NT2/D1 (cell line): ENCODE data around the gene KDM1B.

Source experiments
- DNase-seq: peaks from one replicate; pipeline ENCODE4 v3.0.0-alpha.2; 2011; ENCODE audit warnings: low read depth, low spot score
- H3K27me3 ChIP-seq: 2 replicates; pipeline ENCODE4 v1.6.0; 2011; ENCODE audit warnings: mild to moderate bottlenecking; ENCODE audit not compliant: insufficient read length, insufficient read depth
- H3K36me3 ChIP-seq: 2 replicates; pipeline ENCODE4 v1.6.1; 2011; ENCODE audit warnings: mild to moderate bottlenecking, low read length, mixed read lengths; ENCODE audit not compliant: insufficient read depth, insufficient read length
- H3K4me1 ChIP-seq: 2 replicates; pipeline ENCODE4 v1.5.1; 2011; ENCODE audit not compliant: insufficient read depth, insufficient read length
- H3K4me3 ChIP-seq: 2 replicates; pipeline ENCODE4 v1.5.1; 2011; ENCODE audit warnings: low read depth; ENCODE audit not compliant: insufficient read length
- H3K9ac ChIP-seq: 2 replicates; pipeline ENCODE4 v1.6.0; 2011; ENCODE audit warnings: low read depth; ENCODE audit not compliant: insufficient read length
- H3K9me3 ChIP-seq: 2 replicates; pipeline ENCODE4 v1.5.1; 2011; ENCODE audit warnings: mild to moderate bottlenecking, low read length; ENCODE audit not compliant: insufficient read depth
- SUZ12 ChIP-seq: IDR thresholded peaks from 2 replicates; pipeline ENCODE4 v1.6.1; 2011; ENCODE audit not compliant: insufficient read length, insufficient read depth; ENCODE audit errors: extremely low read depth
- YY1 ChIP-seq: IDR thresholded peaks from 2 replicates; pipeline ENCODE4 v1.6.1; 2011; ENCODE audit not compliant: insufficient read length, insufficient read depth
- ZNF274 ChIP-seq: IDR thresholded peaks from 2 replicates; pipeline ENCODE4 v1.6.1; 2011; ENCODE audit warnings: mild to moderate bottlenecking, low read depth, low read length

The KDM1B gene

DNA sequence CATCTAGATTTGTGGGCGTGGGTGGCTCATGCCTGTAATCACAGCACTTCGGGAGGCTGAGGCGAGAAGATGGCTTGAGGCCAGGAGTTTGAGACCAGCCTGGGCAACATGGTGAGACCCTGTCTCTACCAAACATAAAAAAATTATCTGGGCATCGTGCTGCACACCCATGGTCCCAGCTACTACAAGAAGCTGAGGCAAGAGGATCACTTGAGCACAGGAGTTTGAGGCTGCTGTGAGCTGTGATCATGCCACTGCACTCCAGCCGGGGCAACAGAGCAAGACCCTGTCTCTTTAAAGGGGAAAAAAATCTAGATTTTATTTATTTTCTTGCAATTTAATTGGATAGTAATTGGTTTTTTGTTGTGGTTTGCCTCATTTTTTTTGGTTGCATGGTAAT is 55.5 kb downstream of the KDM1B start:
- Histone ChIP-seq H3K9me3 (no peaks in the 10 kb centered on the region), H3K36me3 (peaks cover 18% of the 10 kb centered on the region), H3K9ac (no peak overlapping the region), H3K4me3 (no peak overlapping the region), H3K4me1 (no peaks in the 10 kb centered on the region), H3K27me3 (no peaks in the 10 kb centered on the region)
- TF ChIP-seq YY1 (no peak), SUZ12 (no peak), ZNF274 (no peak)
- DNase-seq = no peak

GRCh38 chr6:18211338-18211737 is 56.1 kb downstream of the KDM1B start:
- DNase-seq = no peak
- H3K9me3 ChIP-seq = no peaks in the 10 kb centered on the region
- no peaks in the 10 kb centered on the region for H3K4me1 ChIP-seq
- peaks cover 18% of the 10 kb centered on the region for H3K36me3 ChIP-seq
- no peak overlapping the region for H3K9ac ChIP-seq
- no peak overlapping the region for H3K4me3 ChIP-seq
- no peaks in the 10 kb centered on the region for H3K27me3 ChIP-seq
- TF ChIP-seq SUZ12 = no peak
- no peak for TF ChIP-seq YY1
- TF ChIP-seq ZNF274 = no peak

- TF ChIP-seq YY1 (no peak), ZNF274 (no peak), SUZ12 (no peak)
- no peak for DNase-seq
- H3K36me3 ChIP-seq = peaks cover 18% of the 10 kb centered on the region
- H3K4me1 ChIP-seq = no peaks in the 10 kb centered on the region
- H3K9me3 ChIP-seq = no peaks in the 10 kb centered on the region
- no peaks in the 10 kb centered on the region for H3K27me3 ChIP-seq
- no peak overlapping the region for H3K4me3 ChIP-seq
- H3K9ac ChIP-seq = no peak overlapping the region
These were observed 57.0 kb downstream of the KDM1B start for GRCh38 chr6:18212231-18212630.

DNA sequence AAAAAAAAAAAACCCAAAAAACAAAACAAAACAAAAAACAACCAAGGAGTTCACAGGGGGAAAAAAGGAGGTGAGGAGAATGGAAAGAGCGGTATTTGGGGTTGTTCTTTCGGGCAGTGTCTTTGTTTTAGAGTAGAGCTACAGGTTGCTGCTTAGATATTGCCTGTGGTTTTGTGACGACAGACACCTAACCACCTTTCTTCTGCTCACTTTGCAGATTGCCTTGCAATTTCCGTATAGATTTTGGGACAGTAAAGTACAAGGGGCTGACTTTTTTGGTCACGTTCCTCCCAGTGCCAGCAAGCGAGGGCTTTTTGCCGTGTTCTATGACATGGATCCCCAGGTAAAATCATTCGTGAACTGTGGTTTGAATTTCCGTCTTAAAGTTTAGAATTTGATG is 58.2 kb downstream of the KDM1B start:
- Histone ChIP-seq H3K4me3 (no peak overlapping the region), H3K9ac (no peak overlapping the region), H3K27me3 (no peaks in the 10 kb centered on the region), H3K9me3 (no peaks in the 10 kb centered on the region), H3K4me1 (no peaks in the 10 kb centered on the region), H3K36me3 (peaks cover 11% of the 10 kb centered on the region)
- DNase-seq = no peak
- no peak for TF ChIP-seq YY1
- no peak for TF ChIP-seq SUZ12
- TF ChIP-seq ZNF274 = no peak

DNA sequence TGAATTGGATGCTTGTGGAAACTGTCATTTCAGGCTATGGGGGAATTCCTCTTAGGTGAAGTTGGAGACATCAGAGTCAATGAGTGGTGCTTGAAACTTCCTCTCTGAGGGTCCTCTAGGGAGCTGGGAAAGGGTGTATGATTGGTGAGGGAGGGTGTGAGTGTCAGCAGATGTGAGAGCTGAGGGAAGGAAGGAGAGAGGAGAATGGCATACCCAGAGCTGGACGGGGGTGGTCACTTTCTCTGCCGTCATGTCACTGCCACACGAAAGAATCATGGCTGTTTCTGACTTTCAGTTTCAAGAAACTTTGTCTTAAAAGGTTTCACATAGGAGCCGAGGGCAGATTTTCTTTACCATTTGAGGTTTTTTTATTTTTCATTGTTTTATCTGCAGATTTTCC is 58.8 kb downstream of the KDM1B start:
- no peaks in the 10 kb centered on the region for H3K4me1 ChIP-seq
- H3K36me3 ChIP-seq = peaks cover 11% of the 10 kb centered on the region
- no peak overlapping the region for H3K9ac ChIP-seq

DNA sequence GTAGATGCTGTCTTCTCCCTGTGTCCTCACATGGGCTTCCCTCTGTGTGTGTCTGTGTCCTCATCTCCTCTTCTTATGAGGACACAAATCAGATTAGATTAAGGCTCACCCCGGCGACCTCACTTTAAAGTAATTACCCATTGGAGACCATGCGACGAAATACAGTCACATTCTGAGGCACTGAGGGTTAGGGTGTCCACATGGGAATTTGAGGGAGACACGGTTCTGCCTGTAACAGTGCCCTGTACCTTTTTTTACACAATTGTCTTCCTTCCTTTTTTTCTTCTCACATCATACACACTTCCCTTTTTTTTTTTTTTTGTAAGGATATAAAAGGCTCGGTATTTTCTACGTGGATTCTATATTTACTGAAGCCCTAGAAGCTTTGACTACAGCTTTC is 60.2 kb downstream of the KDM1B start:
- no peak for DNase-seq
- Histone ChIP-seq H3K36me3 (peaks cover 12% of the 10 kb centered on the region), H3K4me3 (no peak overlapping the region)

More for the DNA sequence above, 58.8 kb downstream of the KDM1B start:
- TF ChIP-seq ZNF274 (no peak), YY1 (no peak), SUZ12 (no peak)
- no peak overlapping the region for H3K4me3 ChIP-seq
- no peak for DNase-seq
- H3K27me3 ChIP-seq = no peaks in the 10 kb centered on the region
- H3K9me3 ChIP-seq = no peaks in the 10 kb centered on the region

DNA sequence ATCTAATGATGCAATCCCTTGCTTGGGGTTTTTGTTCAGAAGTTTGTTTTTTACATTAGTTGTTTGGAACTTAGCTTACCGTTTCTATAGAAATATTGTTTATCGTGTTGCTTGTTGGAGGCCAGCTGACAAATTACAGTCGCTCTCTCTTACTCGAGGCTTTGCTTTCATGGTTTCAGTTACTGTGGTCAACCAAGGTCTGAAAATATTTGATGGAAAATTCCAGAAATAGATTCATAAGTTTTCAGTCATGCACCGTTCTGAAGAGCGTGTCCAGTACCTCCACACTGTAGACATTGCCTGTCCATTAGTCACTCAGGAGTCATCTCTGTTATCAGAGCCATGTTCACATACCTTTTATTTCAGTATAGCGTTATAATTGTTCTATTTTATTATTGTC is 61.2 kb downstream of the KDM1B start:
- TF ChIP-seq ZNF274 = no peak
- TF ChIP-seq YY1 = no peak
- TF ChIP-seq SUZ12 = no peak
- Histone ChIP-seq H3K36me3 (peaks cover 14% of the 10 kb centered on the region), H3K4me1 (no peaks in the 10 kb centered on the region), H3K9me3 (no peaks in the 10 kb centered on the region), H3K4me3 (no peak overlapping the region), H3K9ac (no peak overlapping the region), H3K27me3 (no peaks in the 10 kb centered on the region)
- no peak for DNase-seq

More for the DNA sequence above, 60.2 kb downstream of the KDM1B start:
- no peak for TF ChIP-seq YY1
- no peak for TF ChIP-seq SUZ12
- no peak for TF ChIP-seq ZNF274
- Histone ChIP-seq H3K9ac (no peak overlapping the region), H3K4me1 (no peaks in the 10 kb centered on the region), H3K27me3 (no peaks in the 10 kb centered on the region), H3K9me3 (no peaks in the 10 kb centered on the region)
